ENCODE results near the gene AIFM1.
A peak's percentile ranks its signal among the peaks of the same experiment; 100 is the strongest.

Gene AIFM1

DNA sequence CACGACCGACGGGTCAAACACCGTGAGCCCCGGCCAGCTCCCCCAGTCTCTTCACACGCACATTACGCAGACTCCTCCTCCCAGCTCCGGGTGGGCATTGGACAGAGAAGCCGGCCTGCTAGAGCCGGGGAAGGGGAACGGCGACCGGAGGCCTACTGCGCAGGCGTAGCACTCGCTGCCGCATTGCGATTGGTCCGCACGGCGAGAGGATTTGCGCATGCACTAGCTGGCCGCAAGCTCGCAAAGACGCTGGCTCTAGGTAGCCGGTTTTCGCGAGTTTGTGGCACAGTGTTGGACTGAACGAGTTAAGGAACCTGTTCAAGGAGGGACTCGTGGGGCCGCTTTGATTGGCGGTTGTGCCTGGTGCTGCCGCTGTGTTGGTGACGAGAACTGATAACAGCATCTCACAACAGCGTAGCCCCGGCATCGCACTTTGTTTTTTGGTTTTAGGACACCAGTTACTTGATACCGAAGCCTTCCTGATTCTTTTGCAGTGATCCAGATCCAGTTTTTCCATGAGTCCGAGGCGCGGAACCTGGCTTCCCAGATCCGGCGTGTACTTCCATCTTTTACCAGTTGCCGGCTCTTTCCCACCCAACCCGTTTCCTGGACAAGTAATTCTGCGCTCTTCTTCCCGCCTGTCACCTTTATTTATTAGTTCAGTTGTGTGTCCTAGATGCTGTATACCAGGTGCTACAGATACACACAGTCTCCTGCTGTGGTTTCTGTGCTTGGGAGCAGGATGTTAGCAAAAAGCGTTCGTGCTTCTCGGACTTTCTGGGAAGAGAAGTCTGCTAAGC is at the start of gene AIFM1:
Gene AIFM1, minus strand, starts transcription at position 139 of the 800 bp plus-strand sequence. CDS start 185 bp downstream, outside the sequence.
- DNase-seq = peak; percentile 93

DNA sequence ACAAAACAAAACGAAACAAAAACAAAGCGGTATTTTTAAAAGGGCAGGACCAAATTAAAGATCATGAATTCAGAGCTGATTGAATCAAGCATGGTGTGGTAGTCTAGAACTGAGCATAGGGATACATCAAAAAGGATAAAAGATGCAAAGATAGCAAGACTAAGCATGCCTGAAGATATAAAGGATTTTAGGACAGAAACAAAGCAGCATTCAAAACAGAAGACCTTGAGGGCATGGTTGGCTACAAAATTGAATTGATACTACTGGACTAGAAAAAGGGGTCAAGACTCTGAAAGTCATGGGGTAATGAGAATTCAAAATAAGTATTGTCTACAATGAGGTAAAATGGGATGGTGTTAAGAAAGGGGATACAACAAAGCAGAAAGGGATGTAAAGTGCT is 47.7 kb upstream of the AIFM1 start:
- no peak for DNase-seq

DNA sequence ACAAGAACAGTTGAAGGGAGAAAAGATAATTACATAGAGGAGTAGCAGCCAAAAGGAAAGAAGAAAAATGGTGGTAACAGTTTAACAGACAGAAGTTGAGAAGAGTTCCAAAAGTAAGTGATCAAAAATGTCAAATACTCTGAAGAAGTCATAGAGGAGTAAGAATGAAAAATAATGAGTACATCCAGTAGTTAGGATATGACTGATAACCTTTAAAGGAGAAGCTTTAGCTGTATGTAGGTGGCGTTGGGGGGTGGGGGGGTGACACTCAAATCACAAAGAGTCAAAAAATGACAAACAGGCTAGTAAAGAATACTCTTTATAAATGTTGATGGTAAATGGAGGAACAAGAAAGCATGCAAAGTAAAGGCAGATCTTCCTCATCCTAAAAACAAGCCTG is 46.7 kb upstream of the AIFM1 start:
- no peak for DNase-seq

DNA sequence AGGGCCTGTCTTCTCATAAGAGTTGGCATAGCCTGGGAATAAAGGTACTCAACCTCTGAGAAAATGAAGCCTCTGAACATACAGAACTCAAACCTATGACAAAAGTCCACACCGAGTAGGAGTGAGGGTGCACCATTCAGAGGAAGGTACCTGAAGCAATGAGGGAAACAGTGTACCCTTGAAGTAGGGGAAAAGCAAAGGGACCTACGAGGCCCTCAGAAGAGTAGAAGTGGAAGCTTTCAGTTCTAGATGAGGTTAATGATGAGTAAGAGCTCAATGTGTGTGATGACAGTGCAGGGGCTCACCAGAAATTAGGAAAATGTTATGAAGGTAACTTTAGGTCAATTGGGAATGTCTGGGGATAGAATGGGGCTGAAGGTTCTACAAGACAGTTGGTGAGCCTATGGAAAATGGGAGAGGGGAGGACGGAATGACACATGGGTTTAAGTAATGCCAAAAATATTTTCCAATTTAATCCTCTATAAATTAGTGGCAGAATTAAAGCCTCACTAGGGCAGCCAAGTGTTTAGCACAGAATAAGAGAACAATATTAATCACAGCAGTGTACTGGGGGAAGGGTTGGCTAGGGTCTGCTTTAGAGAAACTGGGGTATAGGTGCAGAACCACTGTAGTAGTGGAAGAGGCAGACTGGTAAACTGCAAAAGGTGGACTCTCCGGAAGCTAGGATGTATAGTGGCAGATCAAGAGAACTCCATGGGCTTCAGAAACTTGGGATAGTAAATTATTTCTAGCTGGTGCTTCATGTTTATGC is 46.0 kb upstream of the AIFM1 start:
- no peak for DNase-seq

DNA sequence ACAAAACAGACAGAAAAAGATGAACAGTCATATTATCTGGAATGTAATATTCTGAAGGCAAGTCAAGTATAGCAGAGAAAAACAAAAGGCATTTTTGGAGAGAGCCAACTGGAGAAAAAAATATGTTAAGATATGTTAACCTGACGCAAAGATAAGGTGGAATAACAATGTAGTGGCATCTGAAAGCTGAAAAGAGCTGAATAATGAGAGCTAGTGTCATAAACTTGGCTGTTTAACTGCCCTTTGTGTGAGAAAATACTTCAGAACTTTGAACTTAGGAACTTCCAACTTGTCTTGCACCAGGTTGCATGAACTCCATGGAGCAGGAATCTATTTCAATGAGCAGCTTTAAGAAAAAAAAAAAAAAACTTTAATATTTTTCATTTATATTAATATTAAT is 39.0 kb upstream of the AIFM1 start:
- DNase-seq = no peak

DNA sequence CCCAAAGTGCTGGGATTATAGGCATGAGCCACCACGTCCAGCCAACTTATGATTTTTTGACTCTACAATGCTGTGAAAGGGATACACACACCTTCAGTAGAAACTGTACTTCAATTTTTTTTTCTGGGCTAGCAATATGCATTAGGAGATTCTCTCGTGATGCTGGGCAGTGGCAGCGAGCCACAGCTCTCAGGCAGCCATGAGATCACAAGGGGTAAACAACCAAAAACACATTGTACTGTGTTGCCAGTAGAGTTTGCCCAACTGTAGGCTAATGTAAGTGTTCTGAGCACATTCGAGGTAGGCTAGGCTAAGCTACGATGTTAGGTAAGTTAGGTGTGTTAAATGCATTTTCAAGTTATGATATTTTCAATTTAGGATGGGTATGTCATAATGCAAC is 31.8 kb upstream of the AIFM1 start:
- no peak for DNase-seq

DNA sequence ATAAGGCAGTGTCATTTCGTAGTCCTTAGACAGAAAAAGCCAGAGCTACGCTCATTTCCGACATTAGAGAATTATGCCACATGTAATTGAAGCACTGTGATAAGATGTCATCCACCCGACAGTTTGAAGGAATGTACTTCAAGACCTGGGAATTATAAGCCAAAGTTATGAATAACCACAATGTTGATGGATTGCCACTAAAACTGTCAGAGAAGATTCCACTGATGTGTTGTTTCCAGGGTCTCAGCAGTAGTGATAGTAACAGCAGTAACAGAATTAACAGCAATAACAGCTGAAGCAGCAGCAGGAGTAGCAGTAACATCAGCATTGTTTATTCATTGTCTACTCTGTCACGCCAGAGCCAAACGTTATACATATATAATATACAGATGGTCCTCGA is 30.8 kb upstream of the AIFM1 start:
- DNase-seq = no peak

DNA sequence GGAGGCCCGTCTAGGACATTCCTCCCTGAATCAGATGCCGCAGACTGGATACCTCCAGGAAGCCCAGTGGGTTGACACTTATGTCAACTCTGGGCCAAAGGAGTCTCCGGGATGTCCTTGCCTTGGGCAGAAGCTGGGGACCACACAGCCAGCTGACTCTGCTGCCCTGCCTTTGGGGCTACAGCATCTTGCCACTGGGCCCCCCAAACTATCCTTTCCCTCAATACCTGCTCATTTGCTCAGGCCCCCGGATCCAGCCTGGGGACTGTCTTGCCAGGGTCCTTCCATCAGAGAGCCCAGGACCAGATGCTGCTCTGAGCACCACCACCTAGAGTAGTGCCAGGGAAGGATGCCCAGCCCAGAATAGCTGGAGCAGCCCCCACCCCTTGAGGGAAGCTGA is 25.2 kb upstream of the AIFM1 start:
- DNase-seq = no peak

DNA sequence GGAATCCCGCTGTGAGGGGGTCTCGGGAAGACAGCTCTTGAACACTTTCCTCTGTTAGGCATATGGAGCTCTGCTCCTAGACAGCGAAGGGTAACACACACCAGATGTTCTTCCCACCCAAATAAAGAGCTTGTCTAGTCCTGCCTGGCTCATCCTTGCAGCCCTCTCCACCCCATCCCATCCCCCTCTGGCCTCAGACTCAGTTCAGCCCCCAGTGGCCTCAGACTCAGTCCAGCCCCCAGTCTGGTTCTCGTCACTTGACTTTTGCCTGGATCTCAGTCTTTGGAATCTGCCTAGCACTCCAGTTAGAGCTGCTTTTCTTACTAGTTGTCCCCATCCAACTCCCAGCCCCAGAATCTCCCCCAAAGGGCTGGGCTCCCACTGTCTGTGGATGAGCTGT is 21.0 kb upstream of the AIFM1 start:
- no peak for DNase-seq

DNA sequence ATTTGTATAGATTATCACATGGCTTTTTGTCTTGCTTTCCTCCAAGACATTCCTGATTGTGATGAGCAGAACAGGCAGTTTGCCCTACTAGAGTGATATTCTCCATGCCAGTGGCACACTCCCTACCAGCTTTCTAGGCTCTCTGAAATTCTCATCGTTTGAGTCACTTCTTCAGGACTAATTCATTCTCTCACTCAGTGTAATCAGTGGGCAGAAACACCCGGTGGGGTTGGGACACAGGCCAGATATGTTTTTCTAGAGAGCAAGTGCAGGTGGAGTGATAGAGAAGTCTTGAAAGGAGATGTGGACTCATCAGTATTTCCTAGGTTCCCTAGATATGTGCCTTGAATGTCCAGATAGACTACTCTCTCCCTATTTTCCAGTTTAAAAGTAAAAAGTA is 19.2 kb upstream of the AIFM1 start:
- DNase-seq = no peak

DNA sequence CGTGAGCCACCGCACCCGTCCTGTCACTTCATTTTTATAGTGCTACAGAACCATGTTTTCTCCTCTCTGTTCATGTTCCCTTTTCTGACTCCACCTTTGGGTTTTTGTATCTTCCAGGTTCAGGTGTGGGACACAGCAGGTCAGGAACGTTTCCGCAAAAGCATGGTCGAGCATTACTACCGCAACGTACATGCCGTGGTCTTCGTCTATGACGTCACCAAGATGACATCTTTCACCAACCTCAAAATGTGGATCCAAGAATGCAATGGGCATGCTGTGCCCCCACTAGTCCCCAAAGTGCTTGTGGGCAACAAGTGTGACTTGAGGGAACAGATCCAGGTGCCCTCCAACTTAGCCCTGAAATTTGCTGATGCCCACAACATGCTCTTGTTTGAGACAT is 18.5 kb upstream of the AIFM1 start:
- no peak for DNase-seq

DNA sequence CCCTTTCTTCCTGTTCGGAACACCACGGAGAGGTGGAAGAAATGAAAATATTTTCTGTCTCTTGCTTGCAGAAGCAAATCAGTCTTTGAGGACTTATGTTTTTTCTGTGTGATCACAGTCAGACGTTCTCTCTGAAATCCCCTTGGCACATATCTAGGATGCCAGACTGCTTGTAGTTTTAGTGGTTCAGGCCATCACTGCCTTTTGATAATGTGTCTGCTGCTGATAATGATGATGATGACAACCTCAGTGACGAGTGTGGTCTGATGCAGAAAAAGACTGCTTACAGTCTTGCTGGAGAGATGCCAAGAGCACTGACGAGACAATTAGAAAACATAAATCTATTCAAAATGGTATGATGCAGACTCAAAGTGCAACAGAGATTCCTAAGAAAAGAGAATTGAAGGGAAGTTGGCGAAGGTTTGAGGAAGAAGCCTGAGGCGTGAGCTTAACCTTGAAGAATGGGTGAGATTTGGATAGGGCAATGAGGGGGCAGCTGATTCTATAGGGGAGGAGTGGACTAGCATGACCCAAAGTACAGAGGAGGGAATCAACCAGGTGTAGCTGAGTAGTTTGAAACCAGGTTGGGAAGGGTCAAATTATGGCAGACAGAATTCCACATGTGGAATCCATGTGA is 14.1 kb upstream of the AIFM1 start:
- DNase-seq = peak; percentile 77

DNA sequence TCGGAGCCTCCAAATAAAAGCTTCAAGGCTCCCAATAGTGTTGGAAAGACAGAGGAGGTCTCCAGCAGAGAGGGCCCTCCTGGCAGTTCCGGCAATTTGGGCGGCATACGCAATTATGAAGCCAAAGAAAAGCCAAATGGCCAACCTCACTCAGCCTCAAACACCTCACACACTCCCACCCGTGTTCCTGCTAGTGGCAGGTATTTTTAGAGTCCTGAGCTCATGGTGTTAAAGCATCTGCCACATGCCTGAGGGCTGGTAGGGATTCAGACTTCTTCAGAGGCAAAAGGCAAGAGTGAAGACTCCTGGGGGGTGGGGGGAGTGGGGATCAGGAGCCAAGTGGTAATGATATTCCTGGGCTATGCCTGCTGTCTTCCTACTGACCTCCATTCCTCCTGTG is 13.5 kb upstream of the AIFM1 start:
- DNase-seq = no peak

DNA sequence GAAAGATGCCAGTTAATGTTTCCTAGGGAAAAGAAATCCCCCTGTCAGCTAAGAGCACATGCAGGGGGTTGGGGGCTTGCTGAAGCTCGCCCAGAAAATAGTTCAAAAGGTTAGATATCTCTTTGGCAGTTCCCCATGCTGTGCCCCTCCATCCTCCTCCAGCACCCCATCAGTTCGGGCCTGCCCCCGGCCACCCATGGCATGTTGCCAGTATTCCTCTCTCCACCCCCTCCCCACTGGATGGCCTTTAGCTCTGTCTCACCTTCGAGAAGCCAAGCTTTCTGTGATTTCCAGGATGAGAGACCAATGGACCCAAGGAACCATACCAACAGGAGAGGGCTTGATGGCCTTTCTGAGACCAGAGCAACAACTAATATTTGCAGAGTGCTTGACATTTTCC is 11.3 kb upstream of the AIFM1 start:
- DNase-seq = no peak

DNA sequence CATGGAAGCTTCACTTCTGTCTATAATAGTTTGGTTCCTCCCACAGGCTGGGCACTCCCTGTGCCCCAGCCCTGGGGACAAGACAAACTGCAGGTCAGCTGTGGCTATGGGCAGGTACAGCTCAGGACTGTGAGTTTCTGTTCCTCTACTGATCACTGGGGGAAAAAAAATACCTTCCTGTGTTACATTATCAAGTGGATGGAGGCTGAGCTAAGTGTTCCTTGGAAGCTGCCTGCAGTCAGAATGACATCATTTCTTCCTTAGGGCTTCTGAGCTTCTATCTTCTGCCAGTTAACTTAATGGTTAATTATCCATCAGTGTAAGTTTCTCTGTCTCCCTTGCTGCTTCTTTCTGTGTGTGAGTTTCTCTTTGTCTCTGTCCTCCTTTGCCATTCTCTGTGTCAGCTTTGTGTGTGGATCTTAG is 10.7 kb upstream of the AIFM1 start:
- no peak for DNase-seq

DNA sequence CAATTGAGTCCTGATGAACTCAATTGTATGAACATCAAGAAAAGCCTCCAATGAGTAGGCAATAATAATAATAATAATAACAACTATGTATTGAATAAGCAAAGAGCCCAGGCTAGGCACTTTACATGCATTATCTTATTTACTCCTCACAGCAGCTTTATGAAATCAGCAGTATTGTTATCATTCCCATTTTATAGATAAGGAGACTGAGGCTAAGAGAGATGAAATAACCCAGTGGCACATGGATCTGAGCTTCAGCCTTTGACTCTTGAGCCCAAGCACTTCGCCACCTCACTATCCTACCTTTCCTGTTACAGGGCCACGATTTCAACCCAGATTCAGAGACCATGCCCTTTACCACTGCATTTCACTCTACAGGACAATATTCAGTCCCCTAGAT is 9.3 kb upstream of the AIFM1 start:
- DNase-seq = no peak

DNA sequence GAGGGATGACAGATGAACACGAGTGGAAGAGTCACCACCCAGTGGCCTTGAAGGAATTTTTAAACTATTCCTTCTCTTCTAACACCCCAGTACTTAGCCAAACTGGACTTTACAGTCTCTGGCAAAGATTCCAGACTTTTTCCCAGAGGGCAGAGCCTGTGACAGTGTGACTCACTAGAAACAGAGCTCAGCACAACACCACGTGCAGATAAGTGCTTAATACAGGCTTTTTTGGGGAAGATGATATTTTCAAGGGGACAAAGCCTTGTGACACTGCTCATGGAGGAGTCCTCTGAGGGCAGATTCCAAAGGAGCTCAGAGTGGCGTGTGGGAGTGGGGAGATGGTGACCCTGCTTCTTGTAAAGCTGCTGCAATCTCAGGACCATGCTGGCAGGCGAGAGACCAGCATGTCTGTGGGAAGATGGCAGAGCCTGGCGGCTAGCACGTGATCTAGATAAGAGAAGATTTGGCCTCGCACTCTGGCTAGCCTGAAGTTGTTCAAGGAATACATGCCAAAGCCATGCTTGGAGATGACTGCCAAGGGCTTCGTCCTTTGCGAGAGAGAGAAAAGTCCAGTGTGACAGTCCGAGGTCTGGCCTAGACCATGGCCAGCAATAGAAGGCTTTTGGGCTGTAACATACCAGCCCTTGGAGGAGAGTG is 8.5 kb upstream of the AIFM1 start:
- no peak for DNase-seq

DNA sequence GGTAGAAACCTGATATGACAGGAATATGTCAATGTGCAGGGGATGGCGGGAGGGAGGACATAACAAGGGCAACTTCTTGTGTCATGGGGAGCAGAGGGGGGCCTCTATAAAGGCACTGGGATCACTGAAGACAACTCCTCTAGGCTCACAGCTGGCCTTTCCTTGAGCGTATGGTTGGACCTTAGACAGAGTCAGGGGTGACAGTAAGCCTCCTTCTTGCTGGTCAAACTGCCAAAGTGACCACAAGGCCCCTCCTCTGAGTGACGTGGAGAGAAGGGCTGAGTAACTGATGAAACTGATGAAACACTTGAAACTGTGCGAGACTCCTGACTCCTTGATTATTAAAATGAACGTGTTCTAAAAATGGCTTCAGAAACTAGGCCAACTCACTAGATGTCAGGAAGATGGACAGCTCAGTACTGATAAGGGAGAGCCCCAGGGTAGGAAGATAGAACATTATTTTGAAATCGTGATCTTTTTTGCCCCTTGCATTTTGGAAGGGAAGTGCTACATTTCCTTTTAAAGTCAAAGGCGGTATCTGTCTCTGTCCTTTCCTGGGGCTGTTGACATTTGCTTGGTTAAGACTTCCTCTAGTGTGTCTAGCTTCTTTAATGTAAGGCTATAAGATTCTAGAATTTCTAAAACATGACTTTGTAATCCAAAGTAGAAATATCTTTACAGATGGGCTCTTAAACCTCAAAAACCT is 7.7 kb upstream of the AIFM1 start:
- peak; percentile 60 for DNase-seq

DNA sequence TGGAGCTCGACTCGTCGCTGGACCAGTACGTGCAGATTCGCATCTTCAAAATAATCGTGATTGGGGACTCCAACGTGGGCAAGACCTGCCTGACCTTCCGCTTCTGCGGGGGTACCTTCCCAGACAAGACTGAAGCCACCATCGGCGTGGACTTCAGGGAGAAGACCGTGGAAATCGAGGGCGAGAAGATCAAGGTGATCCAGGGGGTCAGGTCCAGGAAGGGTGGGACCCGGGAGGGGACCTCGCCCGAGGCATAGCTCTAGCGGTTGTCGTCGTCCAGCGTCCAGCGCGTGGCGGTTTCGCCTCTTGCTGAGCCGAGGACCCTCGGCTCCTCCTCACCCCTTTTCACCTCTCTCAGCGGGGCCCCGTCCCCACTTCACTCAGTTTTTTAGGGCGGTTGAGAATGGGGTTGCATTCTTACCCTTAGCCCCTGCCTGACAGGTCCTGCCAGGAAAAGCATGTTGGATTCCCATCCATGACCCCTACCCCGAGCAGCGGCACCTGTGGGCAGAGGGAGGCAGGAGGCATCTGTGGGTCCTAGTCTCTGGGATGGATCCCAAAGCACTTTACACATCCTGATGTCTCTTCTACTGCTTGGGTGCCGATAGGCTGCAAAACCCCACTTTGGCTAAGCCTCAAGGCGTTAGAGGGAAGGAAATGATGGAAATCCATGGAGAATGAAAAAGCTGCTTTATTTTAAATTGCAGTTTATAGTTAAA is 6.6 kb upstream of the AIFM1 start:
- no peak for DNase-seq

DNA sequence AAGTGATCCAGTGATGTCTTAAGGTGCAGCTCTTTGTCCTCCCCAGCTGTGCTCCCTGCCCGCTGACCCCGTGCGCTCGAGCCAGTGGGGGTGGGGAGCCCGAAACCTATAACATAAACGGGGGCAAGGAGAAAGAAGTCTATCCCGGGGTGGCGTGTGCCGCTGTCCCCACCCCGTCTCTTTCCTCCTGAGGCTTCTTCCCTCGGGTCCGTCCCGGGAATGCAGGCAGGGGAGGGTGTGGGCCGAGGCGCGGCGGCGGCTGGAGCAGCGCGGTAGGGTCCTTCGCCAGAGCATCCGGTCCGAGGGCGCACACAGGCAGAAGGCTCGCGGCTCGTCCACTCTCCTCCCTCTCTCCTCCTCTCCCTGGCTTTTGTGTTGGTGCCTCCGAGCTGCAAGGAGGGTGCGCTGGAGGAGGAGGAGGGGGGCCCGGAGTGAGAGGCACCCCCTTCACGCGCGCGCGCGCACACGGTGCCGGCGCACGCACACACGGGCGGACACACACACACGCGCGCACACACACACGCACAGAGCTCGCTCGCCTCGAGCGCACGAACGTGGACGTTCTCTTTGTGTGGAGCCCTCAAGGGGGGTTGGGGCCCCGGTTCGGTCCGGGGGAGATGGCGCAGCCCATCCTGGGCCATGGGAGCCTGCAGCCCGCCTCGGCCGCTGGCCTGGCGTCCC is 5.9 kb upstream of the AIFM1 start, which contains the start of gene RAB33A:
Gene RAB33A, plus strand, starts transcription at position 517 of the 681 bp plus-strand sequence. Its CDS starts 101 bp downstream, at position 618.
- DNase-seq = peak; percentile 45

DNA sequence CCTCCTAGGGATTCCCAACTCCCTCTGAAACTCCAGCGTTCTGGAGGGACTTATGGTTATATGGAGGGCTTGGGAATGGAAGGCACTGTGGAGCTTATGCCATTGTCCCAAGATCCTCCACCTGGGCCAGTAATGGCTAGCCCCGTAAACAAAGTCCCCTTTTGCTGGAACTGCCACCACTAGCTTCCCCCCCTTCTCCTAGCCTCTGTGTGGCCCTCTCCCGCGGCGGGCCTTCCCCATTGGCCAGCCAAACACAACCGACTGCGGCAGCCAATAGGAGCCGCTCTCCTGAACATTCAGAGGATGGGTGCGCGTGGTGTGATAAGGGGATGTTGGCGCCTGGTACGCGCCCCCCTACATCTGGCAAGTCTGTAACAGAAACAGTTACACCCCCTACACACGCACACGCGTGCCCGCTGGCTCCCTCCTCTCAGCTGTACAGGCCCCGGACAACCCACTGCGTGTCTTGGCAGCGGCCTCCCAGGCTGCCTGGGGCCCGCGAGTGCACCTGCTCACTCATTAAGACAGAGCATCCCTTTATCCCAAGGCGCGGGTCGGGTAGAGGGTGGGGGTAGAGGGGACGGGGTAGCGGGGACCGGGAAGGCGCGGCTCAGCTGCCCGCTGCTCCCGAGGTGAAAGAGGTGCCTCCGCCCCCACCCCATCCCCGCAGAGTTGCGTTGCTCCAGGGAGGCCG is 5.3 kb upstream of the AIFM1 start:
- peak; percentile 65 for DNase-seq
